A549 treated with CpdA at 1 μM for 4 hours (cell line): ENCODE data around the gene MRPL21. TPM values are rescaled to one million over a fixed set of nuclear protein-coding genes. Genes with fewer than 3 reads are reported as not detected.

Source experiments
- total RNA-seq: library from RNA; stranded (reverse); fragments of 200-300 nt; extraction: Qiagen RNA extraction; gene quantifications from 5 replicates; pipeline ENCODE4 v1.2.3, GENCODE V29; 2022; ENCODE audit warnings: low read depth

The MRPL21 gene
- 115 to 143 TPM (median 137 TPM) in 5 replicates for total RNA-seq

DNA sequence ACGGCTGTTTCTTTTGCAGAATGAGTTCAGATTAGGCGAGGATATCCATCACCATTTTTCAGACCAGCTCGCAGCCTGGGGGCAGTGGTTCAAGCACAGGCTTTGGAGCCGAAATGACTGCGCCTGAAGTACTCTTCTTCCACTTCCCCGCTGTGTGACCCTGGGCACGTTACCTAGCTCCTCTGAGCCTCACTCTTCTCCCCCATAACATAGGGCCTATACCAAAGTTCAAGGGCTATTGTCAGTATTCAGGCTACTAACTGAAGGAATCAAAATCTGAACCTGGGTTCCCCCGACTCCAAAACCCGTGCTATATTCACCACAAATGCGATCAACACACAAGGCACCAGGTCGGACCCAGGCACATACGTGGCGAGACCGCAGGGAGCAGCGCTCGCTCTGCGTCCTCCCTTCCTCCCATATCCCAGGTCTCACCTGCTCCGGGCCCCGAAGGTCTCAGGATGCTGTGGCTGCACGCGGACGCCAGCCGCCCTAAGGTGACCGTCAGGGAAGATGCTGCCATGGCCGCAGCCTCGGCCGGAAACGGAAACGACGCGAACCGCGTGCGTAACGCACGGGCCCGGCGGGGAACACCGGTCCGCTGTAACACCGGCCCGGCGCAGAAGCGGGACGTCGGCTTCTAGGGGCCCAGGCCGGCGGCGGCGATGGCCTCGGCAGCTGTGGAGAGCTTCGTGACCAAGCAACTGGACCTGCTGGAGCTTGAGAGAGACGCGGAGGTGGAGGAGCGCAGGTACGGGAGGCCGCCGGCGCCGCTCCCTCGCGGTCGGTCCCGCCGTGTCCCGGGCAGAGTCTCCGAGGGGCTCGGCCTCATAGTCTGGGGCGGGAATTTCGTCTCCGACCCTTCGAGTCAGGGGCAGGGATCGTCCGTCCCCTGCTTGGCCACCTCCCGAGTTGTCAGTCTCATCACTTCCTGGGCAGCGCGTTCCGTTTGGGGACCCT, at the start of gene MRPL21, which contains the start of gene IGHMBP2:
TSS of gene MRPL21 (minus strand) at position 545 of the 960 bp plus-strand sequence. CDS start at position 523, 22 bp downstream.
TSS of gene IGHMBP2 (plus strand) at position 604 of the 960 bp plus-strand sequence. CDS start at position 666, 62 bp downstream.

DNA sequence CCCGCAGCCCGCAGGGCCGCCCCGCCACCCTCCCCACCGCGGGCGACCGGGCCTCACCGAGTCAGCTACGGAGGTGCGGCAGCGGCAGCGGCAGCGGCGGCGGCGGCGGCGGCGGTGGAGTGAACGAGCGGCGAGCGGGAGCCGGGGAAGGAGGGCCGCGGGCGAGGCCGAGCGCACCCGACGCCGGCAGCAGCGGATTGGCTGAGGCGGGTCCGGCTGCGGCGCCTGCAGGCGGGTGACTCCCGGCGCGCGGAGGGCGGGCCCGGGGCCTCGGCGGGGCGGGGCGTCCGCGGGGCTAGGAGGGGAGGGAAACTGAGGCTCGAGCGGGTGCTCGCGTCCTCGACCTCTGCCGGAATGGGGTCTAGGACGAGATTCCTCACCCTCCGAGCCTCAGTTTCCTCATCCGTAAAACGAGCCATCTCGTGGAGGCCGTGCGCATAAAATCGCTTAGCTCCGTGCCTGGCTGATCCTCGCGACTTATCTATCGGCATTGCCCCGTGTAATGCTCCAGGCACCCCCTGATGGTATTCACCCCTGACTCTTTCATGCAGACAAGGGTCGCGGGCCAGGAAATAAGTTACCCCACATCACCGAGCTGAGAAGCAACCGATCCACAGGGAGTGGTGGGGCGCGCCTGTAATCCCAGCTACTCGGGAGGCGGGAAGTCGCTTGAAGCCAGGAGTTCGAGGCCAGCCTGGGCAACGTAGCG, 61.8 kb downstream of the MRPL21 start, which contains the start of gene CPT1A:
TSS of gene CPT1A (minus strand) at position 199 of the 709 bp plus-strand sequence. CDS start 26,442 bp downstream, outside the sequence.

Other genes with a start within 250 kb of the MRPL21 start
- 10.1 to 21.1 TPM (median 19.3 TPM) in 5 replicates for gene GAL, start 219.3 kb downstream of the MRPL21 start, total RNA-seq
- 4.2 to 6.8 TPM (median 5.3 TPM) in 5 replicates for gene TESMIN, start 152.3 kb downstream of the MRPL21 start, total RNA-seq
- 25.8 to 30.6 TPM (median 29.6 TPM) in 5 replicates for gene CPT1A, start 61.9 kb downstream of the MRPL21 start, total RNA-seq
- gene IGHMBP2, start 59 bp upstream of the MRPL21 start, total RNA-seq = 13.4 to 16.0 TPM (median 14.6 TPM) in 5 replicates
- gene MRGPRD, start 77.2 kb upstream of the MRPL21 start, total RNA-seq = not detected in 5 replicates
- gene MRGPRF, start 109.4 kb upstream of the MRPL21 start, total RNA-seq = 0.07 to 0.10 TPM (median 0.08 TPM) in 4 of 5 replicates, not detected in the other
- gene TPCN2, start 145.1 kb upstream of the MRPL21 start, total RNA-seq = 10.3 to 13.3 TPM (median 11.7 TPM) in 5 replicates